ENCODE results near the gene LRRC3.

DNA sequence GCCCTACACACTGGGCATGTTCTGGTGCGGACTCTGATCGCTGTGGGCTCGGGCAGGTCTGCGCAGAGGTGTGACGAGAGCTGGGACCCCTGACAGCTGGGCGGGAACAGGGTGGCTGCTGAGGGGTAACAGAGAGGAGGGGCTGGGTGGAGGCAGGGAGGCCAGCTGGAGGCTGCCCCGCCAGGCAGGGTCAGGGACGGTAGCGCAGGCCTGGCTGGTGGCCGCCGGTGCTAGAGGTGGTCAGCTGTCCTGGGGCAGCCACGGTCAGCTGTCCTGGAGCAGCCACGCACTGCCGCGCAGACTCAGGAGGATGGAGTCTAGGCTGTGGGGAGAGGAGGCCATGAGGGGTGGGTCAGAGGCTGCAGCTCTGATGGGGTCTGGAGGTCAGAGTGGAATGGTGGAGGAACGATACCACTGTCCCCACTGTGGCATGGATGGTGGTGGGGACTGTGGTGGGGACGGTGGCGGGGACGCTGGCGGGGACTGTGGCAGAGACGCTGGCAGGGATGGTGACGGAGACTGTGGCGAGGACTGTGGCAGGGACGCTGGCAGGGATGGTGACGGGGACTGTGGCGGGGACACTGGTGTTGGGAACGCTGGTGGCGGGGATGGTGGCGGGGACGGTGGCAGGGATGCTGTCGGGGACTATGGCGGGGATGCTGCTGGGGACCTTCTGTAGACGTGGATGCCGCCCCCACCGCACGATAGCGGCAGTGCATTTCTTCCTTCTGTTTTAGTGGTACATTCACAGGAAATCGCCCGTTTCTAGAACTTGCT is 21.3 kb upstream of the LRRC3 start:
- TF ChIP-seq CTCF (IDR thresholded peaks at IDR 0.05; ENCODE audit: low read length): no peak
- no peak for TF ChIP-seq EZH2 (IDR thresholded peaks at IDR 0.05; ENCODE audit: borderline replicate concordance, low read length)
